ENCODE results near the gene TMEM100. TPM values are rescaled to one million over a fixed set of nuclear protein-coding genes. Genes with fewer than 3 reads are reported as not detected.

The TMEM100 gene
- polyA plus RNA-seq, 1 of the 3 experiments (the other 2 are of a cell fraction): 1.7 TPM

GRCh38 chr17:55681342-55681700 is 41.3 kb downstream of the TMEM100 start:
- H3F3A ChIP-seq (replicated peaks; ENCODE audit: insufficient read depth): no peaks in the 10 kb centered on the region
- H3K27ac ChIP-seq (ENCODE audit: low read depth in 2 of 2, low read length in 1 of 2): no peak overlapping the region
- DNase-seq: no peak
- H4K20me1 ChIP-seq (ENCODE audit: insufficient read depth): no peaks in the 10 kb centered on the region
- TF ChIP-seq, protein P1, sequence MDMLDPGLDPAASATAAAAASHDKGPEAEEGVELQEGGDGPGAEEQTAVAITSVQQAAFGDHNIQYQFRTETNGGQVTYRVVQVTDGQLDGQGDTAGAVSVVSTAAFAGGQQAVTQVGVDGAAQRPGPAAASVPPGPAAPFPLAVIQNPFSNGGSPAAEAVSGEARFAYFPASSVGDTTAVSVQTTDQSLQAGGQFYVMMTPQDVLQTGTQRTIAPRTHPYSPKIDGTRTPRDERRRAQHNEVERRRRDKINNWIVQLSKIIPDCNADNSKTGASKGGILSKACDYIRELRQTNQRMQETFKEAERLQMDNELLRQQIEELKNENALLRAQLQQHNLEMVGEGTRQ (IDR thresholded peaks at IDR 0.05; ENCODE audit: borderline replicate concordance, low read depth, low read length): no peak
- TF ChIP-seq SMC3 (IDR thresholded peaks at IDR 0.05; ENCODE audit: low read depth, low read length) (no peak), CHD2 (IDR thresholded peaks at IDR 0.05; ENCODE audit: low read length, partially characterized antibody) (no peak), FOSL2 (IDR thresholded peaks at IDR 0.05; ENCODE audit: borderline replicate concordance, low read depth) (no peak), MXI1 (IDR thresholded peaks at IDR 0.05; ENCODE audit: low read depth, low read length) (no peak), GATA2 (CRISPR knock-in tag; IDR thresholded peaks at IDR 0.05) (no peak), NFIC (IDR thresholded peaks at IDR 0.05; ENCODE audit: borderline replicate concordance) (no peak), NRF1 (IDR thresholded peaks at IDR 0.05; ENCODE audit: low read depth, low read length) (no peak), POLR2AphosphoS5 (IDR thresholded peaks at IDR 0.05; ENCODE audit: low read depth, low read length) (no peak), CTCF (IDR thresholded peaks at IDR 0.05) (no peak), MEF2A (IDR thresholded peaks at IDR 0.05; ENCODE audit: borderline replicate concordance, low read depth) (no peak), RFX5 (IDR thresholded peaks at IDR 0.05; ENCODE audit: low read length) (no peak)
- TF ChIP-seq, protein P2, sequence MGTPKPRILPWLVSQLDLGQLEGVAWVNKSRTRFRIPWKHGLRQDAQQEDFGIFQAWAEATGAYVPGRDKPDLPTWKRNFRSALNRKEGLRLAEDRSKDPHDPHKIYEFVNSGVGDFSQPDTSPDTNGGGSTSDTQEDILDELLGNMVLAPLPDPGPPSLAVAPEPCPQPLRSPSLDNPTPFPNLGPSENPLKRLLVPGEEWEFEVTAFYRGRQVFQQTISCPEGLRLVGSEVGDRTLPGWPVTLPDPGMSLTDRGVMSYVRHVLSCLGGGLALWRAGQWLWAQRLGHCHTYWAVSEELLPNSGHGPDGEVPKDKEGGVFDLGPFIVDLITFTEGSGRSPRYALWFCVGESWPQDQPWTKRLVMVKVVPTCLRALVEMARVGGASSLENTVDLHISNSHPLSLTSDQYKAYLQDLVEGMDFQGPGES (IDR thresholded peaks at IDR 0.05; ENCODE audit: low read depth, low read length): no peak
- TF ChIP-seq, protein P3, sequence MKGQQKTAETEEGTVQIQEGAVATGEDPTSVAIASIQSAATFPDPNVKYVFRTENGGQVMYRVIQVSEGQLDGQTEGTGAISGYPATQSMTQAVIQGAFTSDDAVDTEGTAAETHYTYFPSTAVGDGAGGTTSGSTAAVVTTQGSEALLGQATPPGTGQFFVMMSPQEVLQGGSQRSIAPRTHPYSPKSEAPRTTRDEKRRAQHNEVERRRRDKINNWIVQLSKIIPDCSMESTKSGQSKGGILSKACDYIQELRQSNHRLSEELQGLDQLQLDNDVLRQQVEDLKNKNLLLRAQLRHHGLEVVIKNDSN (IDR thresholded peaks at IDR 0.05; ENCODE audit: borderline replicate concordance, low read depth): no peak
- peaks cover 0 to 1% of the 10 kb centered on the region in 2 experiments; a peak in 1 of 4 replicates for H3K4me1 ChIP-seq (ENCODE audit: control insufficient read depth in 1 of 2, insufficient read depth in 2 of 2, low read depth in 1 of 2, low read length in 1 of 2)
- H3K9me3 ChIP-seq: no peaks in the 10 kb centered on the region
- no peak overlapping the region for H2AFZ ChIP-seq (ENCODE audit: low read depth)
- CTCF ChIA-PET: interaction anchor here (1.0 kb wide), 1 partner anchor 79 kb away, joined by 3 read pairs; no protein-coding TSS in a partner anchor
- H3K36me3 ChIP-seq (replicated peaks in 1 of 2; ENCODE audit: control insufficient read depth in 1 of 2, insufficient read depth in 2 of 2, low read length in 1 of 2): no peaks in the 10 kb centered on the region
- no peak overlapping the region for H3K4me2 ChIP-seq
- no peak overlapping the region for H3K4me3 ChIP-seq (ENCODE audit: low read depth in 2 of 2, low read length in 1 of 2)
- 8% methylated on average over 1 of the region's 1 CpG for WGBS (ENCODE audit: low lambda C conversion rate)
- H3K27me3 ChIP-seq (ENCODE audit: insufficient read depth): no peaks in the 10 kb centered on the region
- H3K9ac ChIP-seq: no peak overlapping the region
- H3K9me2 ChIP-seq: peaks cover 4% of the 10 kb centered on the region; the same call in 1 of the 2 replicates
- POLR2A ChIA-PET: no interaction called here
- H3K79me2 ChIP-seq (ENCODE audit: insufficient read depth): no peaks in the 10 kb centered on the region

All from SK-N-SH (cell line).